Right ventricle myocardium superior (tissue), 1 donor: ENCODE data around the gene AKR7A2. TPM values are rescaled to one million over a fixed set of nuclear protein-coding genes. Genes with fewer than 3 reads are reported as not detected.

Source experiments
- ATAC-seq: fragments of 200-7000 bp; cut with Tn5 transposase; one replicate; pipeline ENCODE4 v1.9.1; 2020; ENCODE audit warnings: mild to moderate bottlenecking; ENCODE audit not compliant: poor library complexity
- DNase-seq: peaks from one replicate; pipeline ENCODE4 v3.0.0-alpha.2; 2020
- intact Hi-C: fragments of 100-400 bp; cut with DNase I; formaldehyde crosslinking; loops from one replicate; pipeline ENCODE4 v1.11.2; 2022
- long read RNA-seq: library from polyadenylated mRNA; unstranded; transcript quantifications from one replicate; pipeline ENCODE4 v2.0.0, GENCODE V29; 2021
- total RNA-seq: library from RNA; stranded (reverse); fragmentation: NEBNext Ultra II Directional; extraction: Animal tissue kit (Norgen Biotek cat#: 25700); gene quantifications from one replicate; pipeline ENCODE4 v1.2.1, GENCODE V29; 2021
- donor health status: DM: no; HTN: yes; CAD: no; lungs with severe emphysema.

The AKR7A2 gene
- total RNA-seq, result 40.6 TPM
- long read RNA-seq, transcript AKR7A2-201 (7 exons, 1,362 nt), result major isoform, 122 of 122 reads
- long read RNA-seq, partial matches to known transcripts, result 0 of 122 reads
- long read RNA-seq, other reads (novel, unspliced or antisense), result 0 of 122 reads

DNA sequence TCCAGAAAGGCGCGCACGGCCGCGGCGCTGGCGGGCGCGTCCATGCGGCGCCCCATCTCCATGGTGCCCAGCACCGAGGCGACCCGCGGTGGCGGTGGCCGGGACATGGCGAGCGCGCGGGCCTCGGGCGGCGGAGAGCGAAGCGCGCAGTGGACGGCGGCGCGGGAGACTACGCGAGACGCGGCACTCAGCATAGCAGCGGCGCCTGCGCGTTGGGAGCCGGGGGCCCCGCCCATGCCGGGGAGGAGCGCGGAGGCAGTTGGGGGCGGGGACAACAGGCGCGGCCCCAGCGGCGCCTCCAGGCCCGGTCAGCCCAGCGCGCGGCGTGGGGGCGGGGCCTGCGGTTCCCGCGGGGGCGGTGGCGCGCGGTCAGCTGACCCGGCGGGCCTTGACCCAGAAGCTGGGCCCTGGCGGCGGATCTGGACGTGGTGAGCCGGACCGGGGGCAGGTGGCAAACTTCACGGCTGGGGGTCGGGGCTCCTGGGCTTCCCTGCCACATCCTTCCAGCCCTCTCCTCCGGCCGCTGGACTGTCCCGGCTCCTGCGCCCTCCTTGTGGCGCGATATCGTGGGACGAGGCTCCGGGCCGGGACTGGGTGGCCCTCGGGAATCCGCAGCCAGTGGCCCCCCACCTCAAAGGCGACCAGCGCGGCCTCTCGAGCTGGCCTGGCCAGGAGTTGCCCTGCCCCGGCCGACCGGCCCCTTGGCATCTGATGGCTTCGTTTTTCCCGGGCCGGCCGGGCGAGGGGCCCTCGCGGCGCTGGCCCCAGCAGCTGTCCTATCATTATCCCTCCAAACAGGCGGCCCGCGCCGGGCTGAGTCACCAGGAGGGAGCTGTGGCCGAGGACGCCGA lies at the start of gene AKR7A2, which contains the start of gene SLC66A1:
Gene AKR7A2 (minus strand): TSS at position 214 of the 851 bp plus-strand sequence. CDS start 20 bp downstream, at position 194.
Gene SLC66A1 (plus strand): TSS at position 396 of the 851 bp plus-strand sequence. CDS start 5,352 bp downstream, outside the sequence.
- DNase-seq, result peak; percentile 96
- intact Hi-C loops, result no loop called here
- ATAC-seq, result peak; percentile 98

- intact Hi-C loops, result no loop called here
- ATAC-seq (no peak), DNase-seq (peak; percentile 12)
Observed at GRCh38 chr1:19360843-19361610, 49.1 kb upstream of the AKR7A2 start.

- ATAC-seq (peak; percentile 26), DNase-seq (peak; percentile 24)
- intact Hi-C loops, result no loop called here
Observed at GRCh38 chr1:19360432-19360831, 48.5 kb upstream of the AKR7A2 start.

DNA sequence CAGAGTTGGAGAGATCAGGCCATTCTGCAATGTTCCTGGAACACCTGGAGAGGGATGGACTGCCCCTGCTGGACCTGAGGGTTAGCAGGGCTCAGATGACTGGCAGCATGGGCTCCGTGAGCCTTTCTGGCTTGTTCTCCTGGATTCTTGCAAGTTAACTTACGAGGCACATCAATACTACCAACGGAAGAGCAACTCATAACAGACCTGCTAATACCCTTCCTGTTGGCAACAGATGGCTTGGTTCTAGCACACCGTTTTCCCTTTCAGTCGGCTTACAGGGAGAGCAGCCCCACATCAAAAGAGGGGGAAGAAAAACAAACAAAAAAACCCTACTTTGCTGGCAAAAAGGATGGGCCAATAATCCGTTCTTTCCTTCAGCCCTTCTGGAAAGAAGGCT lies 48.1 kb upstream of the AKR7A2 start:
- intact Hi-C loops, result no loop called here
- no peak for DNase-seq
- no peak for ATAC-seq

DNA sequence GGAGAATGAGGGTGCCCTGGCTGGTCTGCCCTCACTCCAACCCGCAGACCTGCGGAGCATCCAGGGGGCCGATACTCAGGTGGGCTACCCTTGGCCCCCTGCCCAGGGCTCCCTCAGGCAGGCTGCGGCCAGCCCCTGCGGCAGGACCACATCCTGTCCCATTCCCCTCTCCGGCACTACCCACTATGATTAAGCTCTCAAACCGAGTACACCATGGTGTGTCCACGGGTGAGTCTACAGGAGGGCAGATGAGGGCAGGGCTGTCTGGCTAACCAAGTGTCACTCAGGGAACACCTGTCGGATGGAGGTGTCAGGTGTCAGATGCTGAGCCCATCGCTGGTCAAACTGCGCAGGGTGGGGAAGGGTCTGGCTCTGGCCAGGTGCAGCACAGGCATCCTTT lies 47.4 kb upstream of the AKR7A2 start:
- DNase-seq (peak; percentile 18), ATAC-seq (no peak)
- intact Hi-C loops, result no loop called here

DNA sequence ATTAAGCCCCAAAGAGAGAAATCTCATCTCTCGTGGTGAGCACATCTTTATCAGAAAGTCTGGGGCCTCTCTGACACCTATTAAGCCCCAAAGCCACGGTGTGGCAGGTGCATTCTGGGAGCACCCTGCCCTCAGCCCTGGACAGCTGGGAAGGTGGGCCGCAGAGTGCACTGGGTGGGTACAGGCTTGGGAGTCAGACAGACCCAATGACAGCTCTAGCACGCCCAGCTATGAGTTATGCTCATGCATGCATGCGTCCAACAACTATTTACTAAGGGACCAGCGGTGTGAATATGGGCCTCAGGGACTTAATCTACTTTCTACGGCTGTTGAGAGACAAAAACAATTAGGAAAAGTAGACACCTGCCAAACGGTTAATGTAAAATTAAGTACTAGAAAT lies 46.8 kb upstream of the AKR7A2 start:
- DNase-seq (no peak), ATAC-seq (no peak)
- intact Hi-C loops, result no loop called here

DNA sequence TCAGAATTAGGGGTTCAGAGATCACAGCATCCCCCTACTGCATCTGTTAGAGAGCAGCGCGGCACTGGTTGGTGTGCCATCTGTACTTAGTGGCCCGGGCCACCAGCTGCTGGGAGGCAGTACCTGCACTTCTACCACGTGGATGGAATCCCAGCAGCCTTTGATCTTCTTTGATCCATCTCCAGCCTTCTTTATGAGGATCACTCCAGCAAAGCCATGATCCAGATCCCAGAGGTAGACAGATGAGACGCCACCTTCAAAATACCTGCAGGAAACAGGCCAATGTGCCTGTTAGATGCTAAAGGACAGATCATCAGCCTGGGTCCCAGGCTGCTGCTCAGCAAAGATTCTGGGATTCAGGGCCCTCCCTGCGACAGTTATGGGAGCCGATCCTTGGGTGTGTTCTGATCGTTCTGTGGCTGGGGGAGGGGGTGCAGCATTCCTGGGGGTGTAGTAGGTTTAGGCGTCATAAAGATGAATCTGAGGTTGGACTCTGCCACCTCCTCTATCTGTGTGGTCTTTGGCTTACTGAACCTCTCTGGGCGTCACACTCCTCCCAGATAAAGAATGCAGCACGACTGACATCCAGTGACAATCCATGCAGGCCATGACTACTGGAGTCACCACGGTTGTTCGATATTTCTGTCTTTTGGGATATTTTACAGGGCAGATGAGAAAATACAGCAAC lies 45.5 kb upstream of the AKR7A2 start:
- no peak for DNase-seq
- ATAC-seq, result no peak
- intact Hi-C loops, result no loop called here

DNA sequence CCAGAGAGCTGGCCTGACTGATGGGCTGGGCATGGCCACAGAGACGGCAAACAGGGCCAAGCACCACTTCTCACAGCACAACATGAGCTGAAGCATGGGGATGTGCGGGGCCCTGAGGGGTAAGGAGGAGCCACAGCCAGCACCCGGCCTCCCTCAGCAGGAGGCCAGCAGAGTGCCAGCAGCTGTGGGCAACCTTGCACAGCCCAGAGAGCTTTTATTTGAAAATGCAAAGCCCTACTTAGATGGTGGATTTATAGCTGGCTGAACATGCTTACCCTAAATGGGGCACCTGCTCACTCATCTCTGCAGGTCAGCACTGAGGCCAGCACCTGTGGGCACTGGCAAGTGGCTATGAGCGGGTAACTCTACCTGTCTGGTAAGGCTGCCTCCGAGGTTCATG lies 44.3 kb upstream of the AKR7A2 start:
- intact Hi-C loops, result no loop called here
- no peak for ATAC-seq

DNA sequence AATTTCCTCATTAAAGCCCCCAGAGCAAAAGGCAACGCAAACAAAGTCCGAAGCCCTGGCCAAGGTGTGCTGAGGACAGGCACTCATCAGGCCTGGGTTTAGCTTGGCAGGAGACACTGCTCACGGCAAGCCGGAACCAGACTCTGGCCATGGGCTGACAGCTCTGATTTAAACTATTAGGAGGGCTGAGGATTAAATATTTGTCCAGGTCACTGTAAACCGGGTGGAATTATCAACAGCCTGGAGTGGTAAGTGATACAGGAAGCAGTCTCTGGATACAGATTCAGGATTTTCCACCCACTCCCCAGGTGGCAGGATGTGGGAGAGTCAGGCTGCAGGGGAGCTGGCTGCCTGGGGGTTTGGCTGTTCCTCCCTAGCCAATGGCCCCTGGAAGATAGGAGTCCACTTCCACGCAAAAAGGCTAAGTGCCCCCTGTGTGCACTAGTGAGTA lies 42.6 kb upstream of the AKR7A2 start:
- ATAC-seq, result no peak
- intact Hi-C loops, result no loop called here
- DNase-seq, result no peak

More for the DNA sequence above, 44.3 kb upstream of the AKR7A2 start:
- DNase-seq, result peak; percentile 20

GRCh38 chr1:19353596-19353995 lies 41.7 kb upstream of the AKR7A2 start:
- ATAC-seq, result no peak
- intact Hi-C loops, result no loop called here
- no peak for DNase-seq

- ATAC-seq (no peak), DNase-seq (no peak)
- intact Hi-C loops, result no loop called here
Observed at GRCh38 chr1:19352839-19353238, 40.9 kb upstream of the AKR7A2 start.

DNA sequence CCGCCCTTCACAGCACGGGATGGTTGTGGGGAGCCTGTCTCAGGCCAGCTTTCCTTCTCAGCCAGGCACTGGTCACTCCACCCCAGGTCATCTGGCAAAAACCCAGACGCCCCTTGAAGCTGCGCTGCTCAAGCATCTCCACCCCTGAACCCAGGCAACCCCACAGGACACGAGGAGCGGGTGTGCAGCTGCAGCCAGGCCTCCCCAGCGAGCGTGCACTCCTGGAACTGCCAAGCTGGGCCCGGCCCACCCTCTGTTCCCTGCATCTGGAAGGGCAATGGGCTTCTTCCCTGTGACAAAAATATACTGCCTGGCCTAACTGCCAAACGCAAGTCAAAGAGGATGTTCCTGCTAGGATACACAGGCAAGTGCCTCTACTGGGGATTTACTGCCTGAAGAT lies 39.9 kb upstream of the AKR7A2 start:
- intact Hi-C loops, result no loop called here
- ATAC-seq (no peak), DNase-seq (no peak)

DNA sequence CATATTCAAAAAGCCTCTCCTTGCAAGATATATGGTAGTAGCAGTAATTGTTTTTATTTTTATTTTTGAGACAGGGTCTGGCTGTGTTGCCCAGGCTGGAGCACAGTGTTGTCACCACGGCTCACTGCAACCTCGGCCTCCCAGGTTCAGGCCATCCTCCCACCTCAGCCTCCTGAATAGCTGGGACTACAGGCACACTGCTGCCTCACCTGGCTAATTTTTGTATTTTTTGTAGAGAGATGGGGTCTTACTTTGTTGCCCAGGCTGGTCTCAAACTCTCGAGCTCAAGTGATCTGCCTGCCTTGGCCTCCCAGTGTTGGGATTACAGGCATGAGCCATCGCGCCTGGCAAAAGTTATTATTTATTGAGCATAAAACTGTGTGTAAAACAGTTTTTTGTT lies 38.6 kb upstream of the AKR7A2 start:
- intact Hi-C loops, result no loop called here
- no peak for ATAC-seq

GRCh38 chr1:19349999-19350398 lies 38.1 kb upstream of the AKR7A2 start:
- no peak for DNase-seq

More for the DNA sequence above, 38.6 kb upstream of the AKR7A2 start:
- DNase-seq, result no peak

GRCh38 chr1:19348441-19349198 lies 36.7 kb upstream of the AKR7A2 start:
- no peak for DNase-seq
- ATAC-seq, result no peak
- intact Hi-C loops, result no loop called here

More at GRCh38 chr1:19349999-19350398, 38.1 kb upstream of the AKR7A2 start:
- intact Hi-C loops, result no loop called here
- ATAC-seq, result no peak

DNA sequence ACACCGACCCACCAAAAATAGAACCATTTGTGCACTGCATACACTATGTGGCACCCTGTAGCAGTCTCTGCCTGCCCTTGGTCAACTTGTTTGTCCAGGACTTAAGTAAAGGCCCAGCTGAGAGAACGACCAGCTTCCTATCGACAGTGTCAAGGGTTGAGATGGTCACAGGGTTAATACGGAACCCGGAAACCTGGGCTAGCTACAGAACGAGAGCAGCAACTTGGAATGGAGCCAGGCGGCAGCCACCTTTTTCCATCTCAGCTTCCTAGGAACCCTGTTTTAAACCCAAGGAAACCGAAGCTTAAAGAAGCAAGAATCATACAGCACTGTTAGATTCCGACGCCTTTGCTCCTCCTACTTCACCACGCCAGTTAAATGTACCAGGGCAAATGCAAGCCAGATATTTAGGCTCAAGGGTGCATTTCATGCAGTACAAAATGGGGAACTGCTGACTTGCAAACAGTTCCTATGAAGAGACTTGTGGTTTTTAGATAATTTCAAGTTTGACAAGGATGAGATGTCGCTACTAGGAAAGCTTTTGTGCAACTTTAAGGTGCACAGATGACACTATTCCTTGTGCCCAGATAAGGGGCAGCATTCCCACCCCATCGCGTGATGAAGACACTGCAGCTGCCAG lies 35.7 kb upstream of the AKR7A2 start:
- intact Hi-C loops, result no loop called here
- ATAC-seq, result no peak
- DNase-seq, result no peak

- no peak for ATAC-seq
- intact Hi-C loops, result no loop called here
- DNase-seq, result no peak
Observed at GRCh38 chr1:19346026-19346425, 34.1 kb upstream of the AKR7A2 start.

DNA sequence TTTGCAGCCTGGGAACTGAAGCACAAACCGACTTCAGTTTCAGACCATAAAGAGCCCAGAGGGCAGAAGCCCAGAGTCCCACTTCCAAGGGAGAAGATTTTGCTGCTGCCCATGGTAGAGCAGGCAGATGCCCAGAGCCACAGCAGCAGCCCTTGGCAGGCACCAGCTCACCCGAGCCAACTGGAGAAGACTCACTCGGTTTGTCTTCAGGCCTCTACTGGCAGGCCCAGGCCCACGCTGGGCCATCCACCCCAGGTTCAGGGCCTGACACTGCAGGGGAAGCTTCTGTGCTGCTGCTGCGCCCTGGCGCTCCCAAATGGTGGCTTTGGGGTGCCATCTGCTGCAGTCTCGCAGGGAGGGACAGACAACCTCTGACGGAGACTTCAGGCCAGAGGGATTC lies 33.4 kb upstream of the AKR7A2 start:
- ATAC-seq (no peak), DNase-seq (no peak)
- intact Hi-C loops, result no loop called here
